NT2/D1 (cell line): Measurements from ENCODE around the gene RNF115.

Experiments used
- DNase-seq: peaks from one replicate; pipeline ENCODE4 v3.0.0-alpha.2; 2011; ENCODE audit warnings: low read depth, low spot score
- H3K27me3 ChIP-seq: 2 replicates; pipeline ENCODE4 v1.6.0; 2011; ENCODE audit warnings: mild to moderate bottlenecking; ENCODE audit not compliant: insufficient read length, insufficient read depth
- H3K36me3 ChIP-seq: 2 replicates; pipeline ENCODE4 v1.6.1; 2011; ENCODE audit warnings: mild to moderate bottlenecking, low read length, mixed read lengths; ENCODE audit not compliant: insufficient read depth, insufficient read length
- H3K4me1 ChIP-seq: 2 replicates; pipeline ENCODE4 v1.5.1; 2011; ENCODE audit not compliant: insufficient read depth, insufficient read length
- H3K4me3 ChIP-seq: 2 replicates; pipeline ENCODE4 v1.5.1; 2011; ENCODE audit warnings: low read depth; ENCODE audit not compliant: insufficient read length
- H3K9ac ChIP-seq: 2 replicates; pipeline ENCODE4 v1.6.0; 2011; ENCODE audit warnings: low read depth; ENCODE audit not compliant: insufficient read length
- H3K9me3 ChIP-seq: 2 replicates; pipeline ENCODE4 v1.5.1; 2011; ENCODE audit warnings: mild to moderate bottlenecking, low read length; ENCODE audit not compliant: insufficient read depth
- SUZ12 ChIP-seq: IDR thresholded peaks from 2 replicates; pipeline ENCODE4 v1.6.1; 2011; ENCODE audit not compliant: insufficient read length, insufficient read depth; ENCODE audit errors: extremely low read depth
- YY1 ChIP-seq: IDR thresholded peaks from 2 replicates; pipeline ENCODE4 v1.6.1; 2011; ENCODE audit not compliant: insufficient read length, insufficient read depth
- ZNF274 ChIP-seq: IDR thresholded peaks from 2 replicates; pipeline ENCODE4 v1.6.1; 2011; ENCODE audit warnings: mild to moderate bottlenecking, low read depth, low read length

The RNF115 gene

GRCh38 chr1:145706086-145706664 is 117.7 kb downstream of the RNF115 start:
- no peak for TF ChIP-seq YY1
- Histone ChIP-seq H3K9me3 (no peaks in the 10 kb centered on the region), H3K4me3 (no peak overlapping the region), H3K4me1 (peaks cover 10% of the 10 kb centered on the region), H3K9ac (no peak overlapping the region), H3K36me3 (no peaks in the 10 kb centered on the region), H3K27me3 (no peaks in the 10 kb centered on the region)
- DNase-seq, result no peak

GRCh38 chr1:145705622-145706021 is 118.3 kb downstream of the RNF115 start:
- Histone ChIP-seq H3K9me3 (no peaks in the 10 kb centered on the region), H3K4me1 (peaks cover 10% of the 10 kb centered on the region), H3K36me3 (no peaks in the 10 kb centered on the region), H3K9ac (no peak overlapping the region), H3K27me3 (no peaks in the 10 kb centered on the region), H3K4me3 (no peak overlapping the region)
- DNase-seq, result no peak
- TF ChIP-seq SUZ12, result no peak

- no peak overlapping the region for H3K9ac ChIP-seq
- no peak for DNase-seq
- H3K9me3 ChIP-seq, result no peaks in the 10 kb centered on the region
- H3K4me1 ChIP-seq, result peaks cover 7% of the 10 kb centered on the region
- no peak overlapping the region for H3K4me3 ChIP-seq
- no peaks in the 10 kb centered on the region for H3K36me3 ChIP-seq
- TF ChIP-seq YY1, result no peak
- TF ChIP-seq SUZ12, result no peak
- no peak for TF ChIP-seq ZNF274
- peaks cover 4% of the 10 kb centered on the region for H3K27me3 ChIP-seq
Measured at GRCh38 chr1:145702826-145703225, 121.1 kb downstream of the RNF115 start.

- no peak overlapping the region for H3K4me3 ChIP-seq
- H3K27me3 ChIP-seq, result peaks cover 4% of the 10 kb centered on the region
- no peak for DNase-seq
- no peak overlapping the region for H3K9ac ChIP-seq
- H3K36me3 ChIP-seq, result no peaks in the 10 kb centered on the region
- H3K4me1 ChIP-seq, result peaks cover under 1% of the 10 kb centered on the region
- H3K9me3 ChIP-seq, result no peaks in the 10 kb centered on the region
- TF ChIP-seq ZNF274 (no peak), SUZ12 (no peak), YY1 (no peak)
Measured at GRCh38 chr1:145702052-145702451, 121.8 kb downstream of the RNF115 start.

DNA sequence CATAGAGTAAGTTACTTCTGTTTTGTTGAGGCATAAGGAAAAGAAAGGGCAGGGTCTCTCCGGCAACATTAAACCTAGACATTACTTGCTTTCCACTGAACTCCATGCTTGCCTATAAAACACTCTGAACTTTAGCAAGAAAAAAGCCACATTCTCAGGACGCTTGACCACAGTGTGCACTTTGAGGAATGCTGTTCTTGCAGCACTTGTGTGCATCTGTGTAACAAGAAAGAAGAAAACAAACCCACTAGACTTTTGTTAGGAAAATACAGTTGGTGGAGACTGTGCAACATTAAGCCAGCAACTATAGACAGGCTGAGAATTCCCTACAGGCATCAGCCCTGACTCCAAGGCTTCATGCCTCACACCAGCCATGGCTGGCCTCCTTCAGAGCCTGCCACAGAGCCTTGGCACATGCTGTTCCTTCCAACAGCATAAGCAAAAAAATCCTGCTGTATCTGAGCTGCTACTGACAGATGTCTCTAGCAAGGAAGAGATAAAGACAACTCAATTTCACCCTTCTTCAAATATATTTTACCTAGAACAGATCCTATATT is 122.5 kb downstream of the RNF115 start:
- Histone ChIP-seq H3K9ac (no peak overlapping the region), H3K4me3 (no peak overlapping the region), H3K4me1 (no peaks in the 10 kb centered on the region), H3K9me3 (no peaks in the 10 kb centered on the region), H3K36me3 (no peaks in the 10 kb centered on the region), H3K27me3 (peaks cover 4% of the 10 kb centered on the region)
- no peak for DNase-seq
- no peak for TF ChIP-seq SUZ12
- no peak for TF ChIP-seq ZNF274
- TF ChIP-seq YY1, result no peak

DNA sequence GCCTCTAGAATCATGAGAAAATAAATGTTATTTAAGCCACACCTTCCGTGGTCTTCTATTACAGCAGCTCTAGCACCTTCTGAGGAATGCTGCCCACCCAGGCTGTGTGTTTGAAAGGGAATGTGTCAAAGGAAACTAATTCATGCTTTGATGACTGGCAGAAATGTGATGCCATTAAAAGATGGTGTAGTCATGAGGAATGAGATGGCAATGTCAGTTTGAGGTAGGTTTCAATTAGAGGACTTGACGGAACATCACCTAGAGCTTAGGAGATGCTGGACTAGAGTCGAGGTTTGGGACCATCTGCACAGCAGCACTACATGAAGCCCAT is 127.3 kb downstream of the RNF115 start:
- H3K36me3 ChIP-seq, result no peaks in the 10 kb centered on the region
- DNase-seq, result no peak

DNA sequence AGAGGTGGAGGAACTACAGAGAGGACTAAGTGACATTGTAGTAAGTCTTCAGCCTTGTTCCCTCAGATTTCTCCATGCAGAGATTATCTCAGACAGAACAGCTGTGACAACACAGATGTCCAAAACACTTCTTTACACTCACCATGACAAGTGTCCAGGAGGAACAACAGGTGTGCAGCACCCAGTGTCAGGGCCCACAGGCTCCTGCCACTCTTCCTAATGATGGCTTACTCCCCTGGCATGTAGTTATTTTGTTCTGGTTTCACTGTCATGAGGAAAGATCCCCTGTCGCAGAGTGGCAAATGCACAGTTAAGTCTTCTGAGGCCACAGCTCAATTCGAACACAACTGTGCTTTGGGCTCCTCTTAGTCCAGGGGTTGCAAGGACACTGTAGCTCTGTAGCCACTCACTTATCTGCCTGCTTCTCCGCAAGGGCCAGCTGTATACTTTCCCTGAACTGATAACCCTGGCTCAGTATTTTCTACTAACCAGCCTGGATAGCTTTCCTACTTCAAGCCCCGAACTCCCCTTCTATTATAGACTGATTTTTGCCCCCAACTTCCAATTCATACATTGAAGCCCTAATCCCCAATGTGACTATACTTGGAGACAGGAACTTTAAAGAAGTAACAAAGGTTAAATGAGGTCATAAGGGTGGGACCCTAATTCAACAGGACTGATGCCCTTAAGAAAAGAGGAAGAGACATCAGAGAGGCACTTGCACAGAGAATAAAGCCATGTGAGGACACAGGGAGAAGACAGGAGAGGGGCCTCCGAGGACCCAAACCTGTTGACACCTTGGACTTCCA is 127.9 kb downstream of the RNF115 start:
- Histone ChIP-seq H3K36me3 (no peaks in the 10 kb centered on the region), H3K9me3 (no peaks in the 10 kb centered on the region), H3K4me3 (no peak overlapping the region), H3K27me3 (peaks cover 7% of the 10 kb centered on the region), H3K4me1 (no peaks in the 10 kb centered on the region), H3K9ac (no peak overlapping the region)
- TF ChIP-seq SUZ12 (no peak), YY1 (no peak), ZNF274 (no peak)
- no peak for DNase-seq

More for the DNA sequence above, 127.3 kb downstream of the RNF115 start:
- no peaks in the 10 kb centered on the region for H3K9me3 ChIP-seq
- no peaks in the 10 kb centered on the region for H3K4me1 ChIP-seq
- H3K9ac ChIP-seq, result no peak overlapping the region
- TF ChIP-seq ZNF274, result no peak
- TF ChIP-seq YY1, result no peak
- TF ChIP-seq SUZ12, result no peak
- peaks cover 7% of the 10 kb centered on the region for H3K27me3 ChIP-seq
- H3K4me3 ChIP-seq, result no peak overlapping the region
